ENCODE measurements around the gene GLT1D1.

Gene GLT1D1

DNA sequence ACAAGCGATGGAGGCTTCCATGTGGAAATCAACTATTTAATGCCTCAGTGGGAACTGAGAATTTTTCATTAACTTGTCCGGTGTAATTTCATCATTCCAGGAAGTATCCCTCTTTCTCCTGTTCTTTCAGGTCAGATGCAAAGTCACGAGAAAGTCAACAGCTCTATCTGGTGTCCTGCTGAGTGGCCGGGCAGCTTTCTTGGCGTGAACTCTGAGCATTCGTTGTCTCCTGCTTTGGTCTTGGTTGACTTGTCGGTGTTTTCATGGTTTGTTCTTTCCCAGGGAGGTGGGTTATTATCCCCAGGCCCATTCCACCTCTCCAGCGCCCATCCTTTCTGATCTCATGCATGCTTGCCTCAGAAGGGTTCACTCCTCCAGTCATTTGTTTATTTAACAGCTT lies 149.1 kb downstream of the GLT1D1 start:
- no peak for DNase-seq (ENCODE audit: low read depth)

DNA sequence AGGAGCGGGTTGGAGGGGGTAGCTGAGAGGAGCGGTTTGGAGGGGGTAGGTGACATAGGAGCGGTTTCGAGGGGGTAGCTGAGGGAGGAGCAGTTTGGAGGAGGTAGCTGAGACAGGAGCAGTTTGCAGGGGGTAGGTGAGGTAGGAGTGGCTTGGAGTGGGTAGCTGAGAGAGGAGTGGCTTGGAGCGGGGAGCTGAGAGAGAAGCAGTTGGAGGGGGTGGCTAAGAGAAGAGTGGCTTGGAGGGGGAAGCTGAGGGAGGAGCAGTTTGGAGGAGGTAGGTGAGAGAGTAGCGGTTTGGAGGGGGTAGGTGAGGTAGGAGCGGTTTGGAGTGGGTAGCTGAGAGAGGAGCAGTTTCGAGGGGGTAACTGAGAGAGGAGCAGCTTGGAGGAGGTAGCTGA lies 152.1 kb downstream of the GLT1D1 start:
- DNase-seq (ENCODE audit: low read depth), result no peak

DNA sequence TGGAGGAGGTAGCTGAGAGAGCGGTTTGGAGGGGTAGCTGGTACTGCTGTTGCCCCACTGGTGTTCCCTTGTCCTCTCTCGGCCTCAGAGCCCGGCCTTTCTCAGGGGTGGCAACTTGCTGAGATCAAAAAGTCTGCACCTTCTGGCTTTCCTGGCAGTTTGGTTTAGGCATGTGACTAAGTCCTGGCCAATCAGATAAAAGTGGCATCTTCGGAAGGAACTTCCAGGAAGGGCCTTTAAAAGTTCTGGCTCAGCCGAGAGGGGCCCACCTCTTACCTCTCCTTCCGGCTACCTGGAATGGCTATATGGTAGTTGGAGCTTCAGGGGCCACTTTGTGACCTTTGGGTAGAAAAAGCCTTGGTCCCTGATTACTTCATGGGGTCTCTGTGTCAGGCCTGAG lies 152.6 kb downstream of the GLT1D1 start:
- no peak for DNase-seq (ENCODE audit: low read depth)

DNA sequence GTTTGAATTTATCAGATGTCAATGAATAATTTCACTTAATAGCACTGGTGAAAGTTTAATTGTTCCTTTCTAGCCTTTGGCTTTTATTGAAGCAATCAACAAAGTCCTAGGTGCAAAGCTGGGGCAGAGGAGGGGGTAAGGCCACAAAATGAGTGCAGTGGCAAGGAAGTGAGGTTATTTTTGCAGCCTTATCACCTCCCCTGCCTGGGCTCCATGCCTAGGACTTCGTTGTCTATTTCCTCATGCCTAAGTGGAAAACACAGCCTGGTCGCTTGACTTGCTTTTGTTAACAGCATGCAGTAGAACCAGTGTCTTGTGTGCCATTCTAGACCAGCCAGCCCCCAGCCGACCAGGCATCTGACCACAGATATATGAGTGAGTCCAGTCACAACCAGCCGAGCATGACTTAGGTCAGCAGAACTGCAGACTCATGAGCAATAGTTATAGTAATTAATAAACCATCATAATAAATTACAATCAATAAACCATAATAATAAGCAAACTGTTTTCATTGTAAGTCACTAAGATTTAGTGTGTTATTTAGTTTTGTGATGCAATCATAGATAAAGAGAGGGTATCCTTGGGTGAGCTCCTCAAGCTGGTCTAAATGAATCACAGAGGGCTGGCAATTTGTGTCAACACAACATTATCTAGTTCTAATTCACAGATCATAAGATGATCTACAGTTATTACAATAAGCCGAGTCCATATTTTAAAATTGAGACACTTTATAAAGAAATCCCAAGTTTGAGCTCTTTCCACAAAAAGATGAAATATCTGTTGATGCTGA lies 156.8 kb downstream of the GLT1D1 start:
- no peak for DNase-seq (ENCODE audit: low read depth)

DNA sequence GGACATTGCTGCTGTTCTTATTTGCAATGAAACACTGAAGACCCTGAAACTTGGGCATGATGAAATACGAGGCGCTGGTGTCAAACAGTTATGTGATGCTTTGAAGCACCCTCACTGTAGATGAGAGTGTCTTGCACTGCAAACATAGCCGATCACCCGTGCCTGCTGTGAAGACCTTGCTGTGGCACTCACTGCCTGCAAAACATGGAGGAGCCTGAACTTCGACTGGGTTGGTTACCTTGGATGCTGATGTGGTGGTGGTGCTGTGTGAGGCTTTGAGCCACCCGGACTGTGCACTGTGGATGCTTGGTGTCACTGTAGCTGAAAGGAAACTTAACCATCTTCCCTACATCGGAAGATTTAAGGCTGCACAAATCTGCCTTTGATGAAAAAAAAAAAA lies 162.9 kb downstream of the GLT1D1 start:
- no peak for DNase-seq (ENCODE audit: low read depth)

DNA sequence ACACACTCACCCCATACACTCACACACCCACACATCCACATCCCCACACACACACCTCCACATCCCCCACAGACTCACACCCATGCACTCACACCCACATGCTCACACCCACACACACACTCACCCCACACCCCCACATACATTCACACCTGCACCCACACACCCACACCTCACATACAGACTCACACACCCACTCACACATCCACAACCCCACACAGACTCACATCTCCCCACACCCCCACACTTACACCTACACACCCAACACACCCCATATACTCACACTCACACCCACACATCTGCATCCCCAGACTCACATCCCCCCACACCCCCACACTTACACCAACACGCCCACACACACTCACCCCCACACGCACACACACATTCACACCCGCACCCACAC lies 171.8 kb downstream of the GLT1D1 start:
- no peak for DNase-seq (ENCODE audit: low read depth)

DNA sequence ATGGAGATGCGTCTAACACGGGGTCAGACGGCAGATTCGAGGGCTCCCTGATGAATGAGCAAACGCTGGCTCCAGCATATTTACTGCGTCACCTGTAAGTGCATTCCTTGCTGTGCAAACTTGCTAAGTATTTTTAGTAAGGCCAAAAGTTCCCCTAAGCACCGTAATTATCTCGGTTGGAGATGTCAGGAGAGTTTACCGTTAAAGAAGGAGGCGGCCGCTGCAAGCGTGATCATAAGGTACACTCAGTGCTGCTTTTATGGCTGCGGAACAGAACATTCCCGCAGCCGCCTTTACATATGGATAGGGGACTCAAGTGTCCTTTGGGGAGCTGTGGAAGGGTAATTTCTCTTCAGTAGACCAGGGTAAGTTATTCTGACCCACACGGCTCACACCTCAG lies 175.6 kb downstream of the GLT1D1 start:
- no peak for DNase-seq (ENCODE audit: low read depth)
